K562 (cell line): ENCODE measurements around the gene ZNF747. TPM values are rescaled to one million over a fixed set of nuclear protein-coding genes. Genes with fewer than 3 reads are reported as not detected.
A peak's percentile ranks its signal among the peaks of the same experiment; 100 is the strongest.

ENCODE experiments used
- CBX3 ChIP-seq, 2 experiments: IDR thresholded peaks; 1 replicate in 1 of 2; 2 replicates in 1 of 2; pipeline ENCODE4 v1.6.1; 2012; ENCODE audit warnings: inconsistent platforms in 2 of 2, low read length in 2 of 2, borderline replicate concordance in 1 of 2, control low read depth in 1 of 2
- CREB1 ChIP-seq, 2 experiments: sonication (generic) in 1 of 2; formaldehyde crosslinking in 1 of 2; IDR thresholded peaks; 2 replicates each; pipeline versions ENCODE4 v1.6.1 to v1.8.0; 2012 to 2022; ENCODE audit warnings: inconsistent platforms in 1 of 2, mild to moderate bottlenecking in 1 of 2, missing genetic modification reagents in 1 of 2, moderate library complexity in 1 of 2
- DIDO1 ChIP-seq: fragments of 450-650 bp; IDR thresholded peaks from 2 replicates; pipeline ENCODE4 v1.6.1; 2016; ENCODE audit warnings: low read depth, missing biosample characterization, missing genetic modification characterization
- E2F5 ChIP-seq: sonication (generic); formaldehyde crosslinking; IDR thresholded peaks from 2 replicates; pipeline ENCODE4 v1.8.0; 2022; ENCODE audit warnings: mild to moderate bottlenecking, missing genetic modification reagents
- KDM5B ChIP-seq: fragments of 200-600 bp; sonication (generic); IDR thresholded peaks from 2 replicates; pipeline ENCODE4 v1.6.1; 2012; ENCODE audit warnings: low read depth, mild to moderate bottlenecking, moderate library complexity, low read length, control low read depth, inconsistent platforms; ENCODE audit not compliant: insufficient replicate concordance
- MYBL2 ChIP-seq, 2 experiments: fragments of 450-650 bp in 1 of 2; sonication (generic) in 1 of 2; formaldehyde crosslinking in 1 of 2; IDR thresholded peaks; 2 replicates each; pipeline versions ENCODE4 v1.6.1 to v1.8.1; 2017 to 2022; ENCODE audit warnings: borderline replicate concordance in 1 of 2, inconsistent platforms in 1 of 2, low read depth in 1 of 2, mild to moderate bottlenecking in 1 of 2, missing genetic modification reagents in 1 of 2, moderate library complexity in 1 of 2
- POLR2H ChIP-seq: IDR thresholded peaks from 2 replicates; pipeline ENCODE4 v1.6.1; 2016; ENCODE audit warnings: missing genetic modification characterization, low read depth, mild to moderate bottlenecking, control low read depth, missing compliant biosample characterization, moderate library complexity
- PRDM10 ChIP-seq: fragments of 450-650 bp; IDR thresholded peaks from 2 replicates; pipeline ENCODE4 v1.6.1; 2018; ENCODE audit not compliant: partially characterized antibody
- RAD51 ChIP-seq: fragments of 450-650 bp; IDR thresholded peaks from 2 replicates; pipeline ENCODE4 v1.7.1; 2016; ENCODE audit warnings: low read depth, mild to moderate bottlenecking, borderline replicate concordance
- ZBED1 ChIP-seq: IDR thresholded peaks from 2 replicates; pipeline ENCODE4 v1.6.1; 2014
- polyA plus RNA-seq, 8 experiments: library from polyadenylated mRNA; depleted of rRNA in 4 of 8; stranded (reverse) in 5 of 8; unstranded in 3 of 8; fragments of >200 nt; fragmentation: Nextera tagmentation in 2 of 8; fragmentation: Illumina TruSeq in 1 of 8; extraction: Ambion mirVana in 2 of 8; extraction: Trizol in 1 of 8; gene quantifications; 2 replicates each; pipeline versions ENCODE4 v1.2.1 to v1.2.3, GENCODE V29; 2011 to 2014; ENCODE audit warnings: inconsistent platforms in 1 of 8, missing spikeins in 1 of 8
- total RNA-seq, 7 experiments: library from RNA; depleted of rRNA in 6 of 7; stranded (reverse); fragments of >200 nt in 6 of 7; fragmentation: Illumina TruSeq in 2 of 7; extraction: Trizol in 2 of 7; gene quantifications; 2 replicates each; pipeline versions ENCODE4 v1.2.1 to v1.2.3, GENCODE V29; 2011 to 2021; ENCODE audit warnings: low replicate concordance in 1 of 7
- TF ChIP-seq, protein P1 (sequence below): fragments of 450-650 bp; formaldehyde crosslinking; IDR thresholded peaks from 2 replicates; pipeline ENCODE4 v1.4.0; 2020; ENCODE audit warnings: mild to moderate bottlenecking, moderate library complexity
- TF ChIP-seq, protein P2 (sequence below): sonication (generic); formaldehyde crosslinking; IDR thresholded peaks from 2 replicates; pipeline ENCODE4 v1.8.0; 2022; ENCODE audit warnings: missing genetic modification reagents, mild to moderate bottlenecking, borderline replicate concordance
- TF ChIP-seq, protein P3 (sequence below): fragments of 250-450 bp; sonication (Bioruptor Pico); IDR thresholded peaks from 2 replicates; pipeline ENCODE4 v1.4.0; 2020; ENCODE audit warnings: mild to moderate bottlenecking, moderate library complexity
- TF ChIP-seq, protein P4 (sequence below): fragments of 450-650 bp; formaldehyde crosslinking; IDR thresholded peaks from 2 replicates; pipeline ENCODE4 v1.4.0; 2022; ENCODE audit warnings: missing genetic modification characterization

ZNF747 gene
- total and polyA plus RNA-seq, 9 of the 15 experiments (the other 6 are each of a cell fraction or from before 2014, with no cell fraction given), result 0.14 to 3.3 (median 1.5) TPM

- TF ChIP-seq MYBL2 (IDR thresholded peaks at IDR 0.05; ENCODE audit: low read depth) (no peak), MYBL2 (CRISPR knock-in tag; IDR thresholded peaks at IDR 0.05; ENCODE audit: borderline replicate concordance) (no peak), PRDM10 (peak; percentile 11), RAD51 (no peak), CBX3 (IDR thresholded peaks at IDR 0.05; ENCODE audit: borderline replicate concordance in 1 of 2, low read length in 2 of 2) (no peak), E2F5 (CRISPR knock-in tag) (no peak), POLR2H (tag) (no peak), CREB1 (IDR thresholded peaks at IDR 0.05) (no peak; the same call in 1 of the 2 replicates), CREB1 (CRISPR knock-in tag; IDR thresholded peaks at IDR 0.05) (no peak), KDM5B (no peak), ZBED1 (no peak), DIDO1 (tag) (no peak)
- TF ChIP-seq, protein P1, sequence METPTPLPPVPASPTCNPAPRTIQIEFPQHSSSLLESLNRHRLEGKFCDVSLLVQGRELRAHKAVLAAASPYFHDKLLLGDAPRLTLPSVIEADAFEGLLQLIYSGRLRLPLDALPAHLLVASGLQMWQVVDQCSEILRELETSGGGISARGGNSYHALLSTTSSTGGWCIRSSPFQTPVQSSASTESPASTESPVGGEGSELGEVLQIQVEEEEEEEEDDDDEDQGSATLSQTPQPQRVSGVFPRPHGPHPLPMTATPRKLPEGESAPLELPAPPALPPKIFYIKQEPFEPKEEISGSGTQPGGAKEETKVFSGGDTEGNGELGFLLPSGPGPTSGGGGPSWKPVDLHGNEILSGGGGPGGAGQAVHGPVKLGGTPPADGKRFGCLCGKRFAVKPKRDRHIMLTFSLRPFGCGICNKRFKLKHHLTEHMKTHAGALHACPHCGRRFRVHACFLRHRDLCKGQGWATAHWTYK (CRISPR knock-in tag), result no peak
- TF ChIP-seq, protein P2, sequence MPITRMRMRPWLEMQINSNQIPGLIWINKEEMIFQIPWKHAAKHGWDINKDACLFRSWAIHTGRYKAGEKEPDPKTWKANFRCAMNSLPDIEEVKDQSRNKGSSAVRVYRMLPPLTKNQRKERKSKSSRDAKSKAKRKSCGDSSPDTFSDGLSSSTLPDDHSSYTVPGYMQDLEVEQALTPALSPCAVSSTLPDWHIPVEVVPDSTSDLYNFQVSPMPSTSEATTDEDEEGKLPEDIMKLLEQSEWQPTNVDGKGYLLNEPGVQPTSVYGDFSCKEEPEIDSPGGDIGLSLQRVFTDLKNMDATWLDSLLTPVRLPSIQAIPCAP (CRISPR knock-in tag), result no peak
- TF ChIP-seq, protein P3, sequence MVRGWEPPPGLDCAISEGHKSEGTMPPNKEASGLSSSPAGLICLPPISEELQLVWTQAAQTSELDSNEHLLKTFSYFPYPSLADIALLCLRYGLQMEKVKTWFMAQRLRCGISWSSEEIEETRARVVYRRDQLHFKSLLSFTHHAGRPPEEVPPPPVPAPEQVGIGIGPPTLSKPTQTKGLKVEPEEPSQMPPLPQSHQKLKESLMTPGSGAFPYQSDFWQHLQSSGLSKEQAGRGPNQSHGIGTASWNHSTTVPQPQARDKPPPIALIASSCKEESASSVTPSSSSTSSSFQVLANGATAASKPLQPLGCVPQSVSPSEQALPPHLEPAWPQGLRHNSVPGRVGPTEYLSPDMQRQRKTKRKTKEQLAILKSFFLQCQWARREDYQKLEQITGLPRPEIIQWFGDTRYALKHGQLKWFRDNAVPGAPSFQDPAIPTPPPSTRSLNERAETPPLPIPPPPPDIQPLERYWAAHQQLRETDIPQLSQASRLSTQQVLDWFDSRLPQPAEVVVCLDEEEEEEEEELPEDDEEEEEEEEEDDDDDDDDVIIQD, result no peak
- TF ChIP-seq, protein P4, sequence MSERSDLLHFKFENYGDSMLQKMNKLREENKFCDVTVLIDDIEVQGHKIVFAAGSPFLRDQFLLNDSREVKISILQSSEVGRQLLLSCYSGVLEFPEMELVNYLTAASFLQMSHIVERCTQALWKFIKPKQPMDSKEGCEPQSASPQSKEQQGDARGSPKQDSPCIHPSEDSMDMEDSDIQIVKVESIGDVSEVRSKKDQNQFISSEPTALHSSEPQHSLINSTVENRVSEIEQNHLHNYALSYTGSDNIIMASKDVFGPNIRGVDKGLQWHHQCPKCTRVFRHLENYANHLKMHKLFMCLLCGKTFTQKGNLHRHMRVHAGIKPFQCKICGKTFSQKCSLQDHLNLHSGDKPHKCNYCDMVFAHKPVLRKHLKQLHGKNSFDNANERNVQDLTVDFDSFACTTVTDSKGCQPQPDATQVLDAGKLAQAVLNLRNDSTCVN (CRISPR knock-in tag), result no peak
These were observed 7.1 kb upstream of the ZNF747 start (continued) for GRCh38 chr16:30541502-30542329.
